HG03565 (cell line): ENCODE measurements around the gene HSPA5.
"Not testable (repeated sequence)": the region's sequence is repeated elsewhere in the genome, so short reads cannot be mapped to it uniquely, and the experiment has no call there.

Source experiments
- ATAC-seq: cut with Tn5 transposase; IDR thresholded peaks from one replicate; pipeline ENCODE4 v1.9.1; 2021; ENCODE audit warnings: mild to moderate bottlenecking, moderate library complexity; ENCODE audit not compliant: unreplicated experiment

Gene HSPA5

GRCh38 chr9:125243792-125244260 lies 2.7 kb upstream of the HSPA5 start:
- no peak for ATAC-seq

- ATAC-seq: peak; percentile 9
These were observed 958 bp upstream of the HSPA5 start for GRCh38 chr9:125241863-125242739.

GRCh38 chr9:125240649-125240999 lies 519 bp downstream of the HSPA5 start:
- no peak for ATAC-seq

GRCh38 chr9:125239631-125240597 lies 1.2 kb downstream of the HSPA5 start:
- ATAC-seq: no peak

- no peak for ATAC-seq
These were observed 2.2 kb downstream of the HSPA5 start for GRCh38 chr9:125238915-125239446.

- ATAC-seq: no peak
These were observed 2.8 kb downstream of the HSPA5 start for GRCh38 chr9:125238127-125238914.

- not testable (repeated sequence) for ATAC-seq
These were observed 4.5 kb downstream of the HSPA5 start for GRCh38 chr9:125236520-125237159.

- no peak for ATAC-seq
These were observed 5.2 kb downstream of the HSPA5 start for GRCh38 chr9:125235804-125236519.

GRCh38 chr9:125234099-125234498 lies 7.0 kb downstream of the HSPA5 start:
- ATAC-seq: not testable (repeated sequence)

- ATAC-seq: no peak
These were observed 7.5 kb downstream of the HSPA5 start for GRCh38 chr9:125233678-125234077.

GRCh38 chr9:125227761-125228160 lies 13.4 kb downstream of the HSPA5 start:
- no peak for ATAC-seq

GRCh38 chr9:125224858-125225257 lies 16.3 kb downstream of the HSPA5 start:
- ATAC-seq: not testable (repeated sequence)

- ATAC-seq: no peak
These were observed 22.5 kb downstream of the HSPA5 start for GRCh38 chr9:125218621-125219020.

GRCh38 chr9:125214186-125214585 lies 27.0 kb downstream of the HSPA5 start:
- no peak for ATAC-seq

- no peak for ATAC-seq
These were observed 36.7 kb downstream of the HSPA5 start for GRCh38 chr9:125204477-125204876.

- no peak for ATAC-seq
These were observed 38.1 kb downstream of the HSPA5 start for GRCh38 chr9:125202846-125203618.

- ATAC-seq: peak; percentile 97
These were observed 40.7 kb downstream of the HSPA5 start, which contains the start of gene RABEPK for GRCh38 chr9:125200216-125201047. Gene RABEPK (plus strand): TSS chr9:125200542. CDS start chr9:125203014, 2,472 bp downstream.

- ATAC-seq: not testable (repeated sequence)
These were observed 45.6 kb downstream of the HSPA5 start for GRCh38 chr9:125195591-125195990.
